Measurements from ENCODE around the gene ACMSD. TPM values are rescaled to one million over a fixed set of nuclear protein-coding genes. Genes with fewer than 3 reads are reported as not detected.
A peak's percentile ranks its signal among the peaks of the same experiment; 100 is the strongest.

ACMSD gene
- total and polyA plus RNA-seq, 7 experiments from 2014 or later = not detected

GRCh38 chr2:134927195-134927594, 88.8 kb downstream of the ACMSD start:
- Histone ChIP-seq H3K9me3 (ENCODE audit: control insufficient read depth in 2 of 3, low read length in 3 of 3) (no peaks in the 10 kb centered on the region), H3K4me3 (ENCODE audit: low read length) (no peak overlapping the region), H3K4me1 (ENCODE audit: control insufficient read depth in 2 of 2, insufficient read depth in 2 of 2, low read length in 2 of 2) (peaks cover 20 to 29% of the 10 kb centered on the region in 2 donors), H3K27ac (ENCODE audit: low read depth, low read length) (no peak overlapping the region), H3K36me3 (ENCODE audit: control insufficient read depth in 2 of 3, insufficient read depth in 3 of 3, low read length in 3 of 3) (peaks cover 5% of the 10 kb centered on the region in 3 experiments), H3K27me3 (ENCODE audit: control insufficient read depth in 2 of 2, insufficient read depth in 2 of 2, low read length in 2 of 2) (no peaks in the 10 kb centered on the region)
- Mint-ChIP-seq H3K4me3 (peak overlapping the region in 7 of 10 donors; percentile 10 to 70 (median 26)), H3K27me3 (no peaks in the 10 kb centered on the region), H3K9me3 (no peaks in the 10 kb centered on the region), H3K27ac (no peak overlapping the region), H3K36me3 (peaks cover 3 to 34% (median 22%) of the 10 kb centered on the region in 5 donors), H3K4me1 (peaks cover 57 to 94% (median 88%) of the 10 kb centered on the region in 7 donors)
- ChIA-PET POLR2A (interaction anchor here (0.6 kb wide), 1 partner anchor 638 kb away, joined by 3 read pairs; no protein-coding TSS in a partner anchor), CTCF (no interaction called here)
- intact Hi-C loops (cut with micrococcal nuclease) = no loop called here
- DNase-seq = no peak
- no peak for ATAC-seq

DNA sequence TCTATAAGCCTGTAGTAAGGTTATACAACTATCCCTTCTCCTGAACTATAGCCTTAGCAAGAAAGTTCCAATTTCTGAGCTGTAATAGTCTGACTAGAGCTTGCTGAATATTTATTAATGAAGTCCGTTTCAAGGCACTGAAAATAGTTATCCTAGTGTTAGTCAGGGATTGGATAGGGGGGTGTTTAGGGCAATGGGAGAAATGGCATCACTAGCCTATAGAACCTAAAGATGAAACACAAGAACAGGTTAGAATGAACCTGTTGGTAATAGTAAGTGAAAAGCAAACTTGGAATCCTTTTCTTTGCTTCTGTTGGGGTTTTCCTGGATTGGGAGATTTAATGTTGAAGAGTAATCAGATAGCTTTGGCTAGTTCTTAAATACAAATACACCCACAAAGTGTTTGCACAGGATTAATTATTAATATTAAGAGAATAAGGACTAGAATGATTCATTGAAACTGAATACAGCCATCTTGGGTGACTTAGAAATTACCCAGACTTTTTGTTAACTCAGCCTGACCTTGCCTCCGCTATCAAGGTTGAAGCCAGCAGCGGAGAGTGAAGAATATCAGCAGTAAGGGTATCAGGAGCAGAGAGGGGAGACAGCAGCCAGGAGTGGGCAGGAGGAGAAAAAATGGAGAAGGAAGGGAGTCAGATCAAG, 94.6 kb downstream of the ACMSD start:
- Histone ChIP-seq H3K4me3 (ENCODE audit: low read length) (no peak overlapping the region), H3K36me3 (ENCODE audit: control insufficient read depth in 2 of 3, insufficient read depth in 3 of 3, low read length in 3 of 3) (peaks cover 5 to 13% (median 7%) of the 10 kb centered on the region in 3 experiments), H3K4me1 (ENCODE audit: control insufficient read depth in 2 of 2, insufficient read depth in 2 of 2, low read length in 2 of 2) (peaks cover 4 to 20% of the 10 kb centered on the region in 2 donors), H3K27ac (ENCODE audit: low read depth, low read length) (no peak overlapping the region), H3K9me3 (ENCODE audit: control insufficient read depth in 2 of 3, low read length in 3 of 3) (no peaks in the 10 kb centered on the region), H3K27me3 (ENCODE audit: control insufficient read depth in 2 of 2, insufficient read depth in 2 of 2, low read length in 2 of 2) (no peaks in the 10 kb centered on the region)
- no peaks in the 10 kb centered on the region for H3K9me3 Mint-ChIP-seq
- intact Hi-C loops (cut with micrococcal nuclease) = no loop called here
- H3K36me3 Mint-ChIP-seq = peaks cover 0 to 22% (median 19%) of the 10 kb centered on the region in 5 donors
- POLR2A ChIA-PET = no interaction called here
- no peak for DNase-seq
- ATAC-seq = no peak
- H3K27ac Mint-ChIP-seq = peak overlapping the region in 5 of 9 donors; percentile 5 to 87 (median 61)
- no peaks in the 10 kb centered on the region for H3K27me3 Mint-ChIP-seq
- peak overlapping the region in 8 of 10 donors; percentile 8 to 69 (median 57) for H3K4me3 Mint-ChIP-seq
- H3K4me1 Mint-ChIP-seq = peaks cover 42 to 89% (median 76%) of the 10 kb centered on the region in 7 donors
- CTCF ChIA-PET = no interaction called here

GRCh38 chr2:134933732-134934131, 95.3 kb downstream of the ACMSD start:
- Mint-ChIP-seq H3K27ac (peak overlapping the region in 1 of 9 donors; percentile 14), H3K4me3 (peak overlapping the region in 5 of 10 donors; percentile 8 to 66 (median 34)), H3K9me3 (no peaks in the 10 kb centered on the region), H3K27me3 (no peaks in the 10 kb centered on the region), H3K4me1 (peaks cover 42 to 84% (median 76%) of the 10 kb centered on the region in 7 donors), H3K36me3 (peaks cover 0 to 22% (median 14%) of the 10 kb centered on the region in 5 donors)
- Histone ChIP-seq H3K4me1 (ENCODE audit: control insufficient read depth in 2 of 2, insufficient read depth in 2 of 2, low read length in 2 of 2) (peaks cover 4 to 20% of the 10 kb centered on the region in 2 donors), H3K36me3 (ENCODE audit: control insufficient read depth in 2 of 3, insufficient read depth in 3 of 3, low read length in 3 of 3) (peaks cover 5 to 17% (median 7%) of the 10 kb centered on the region in 3 experiments), H3K27me3 (ENCODE audit: control insufficient read depth in 2 of 2, insufficient read depth in 2 of 2, low read length in 2 of 2) (no peaks in the 10 kb centered on the region), H3K9me3 (ENCODE audit: control insufficient read depth in 2 of 3, low read length in 3 of 3) (no peaks in the 10 kb centered on the region), H3K27ac (ENCODE audit: low read depth, low read length) (no peak overlapping the region), H3K4me3 (ENCODE audit: low read length) (no peak overlapping the region)
- ChIA-PET CTCF (no interaction called here), POLR2A (no interaction called here)
- intact Hi-C loops (cut with micrococcal nuclease) = no loop called here
- no peak for ATAC-seq
- DNase-seq = no peak

DNA sequence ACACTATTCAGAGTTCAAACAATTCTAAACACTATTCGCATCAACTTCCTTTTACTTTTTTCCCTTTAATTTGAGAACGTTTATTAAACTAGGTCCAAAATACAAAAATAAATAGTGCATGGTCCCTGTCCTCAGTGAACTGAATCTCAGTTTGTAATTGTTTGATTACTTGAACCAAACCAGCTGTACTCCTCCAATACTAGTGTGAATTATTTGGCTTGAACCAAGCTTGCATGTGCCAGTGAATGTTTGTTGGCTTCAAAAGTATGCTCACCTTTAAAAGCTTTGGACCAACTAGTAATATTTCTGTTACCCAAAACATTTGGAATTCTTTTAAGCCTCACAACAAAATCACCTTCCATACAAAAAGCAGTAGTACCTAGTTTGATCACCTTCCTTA, 95.7 kb downstream of the ACMSD start:
- ChIA-PET POLR2A (no interaction called here), CTCF (no interaction called here)
- Mint-ChIP-seq H3K27me3 (no peaks in the 10 kb centered on the region), H3K36me3 (peaks cover 0 to 22% (median 14%) of the 10 kb centered on the region in 5 donors), H3K9me3 (no peaks in the 10 kb centered on the region), H3K4me3 (peak overlapping the region in 6 of 10 donors; percentile 8 to 66 (median 42)), H3K4me1 (peaks cover 42 to 81% (median 74%) of the 10 kb centered on the region in 7 donors), H3K27ac (peak overlapping the region in 1 of 9 donors; percentile 14)
- DNase-seq (no peak), ATAC-seq (no peak)
- peaks cover 4 to 20% of the 10 kb centered on the region in 2 donors for H3K4me1 ChIP-seq (ENCODE audit: control insufficient read depth in 2 of 2, insufficient read depth in 2 of 2, low read length in 2 of 2)
- intact Hi-C loops (cut with micrococcal nuclease) = no loop called here
- H3K9me3 ChIP-seq (ENCODE audit: control insufficient read depth in 2 of 3, low read length in 3 of 3) = no peaks in the 10 kb centered on the region
- peaks cover 5 to 17% (median 7%) of the 10 kb centered on the region in 3 experiments for H3K36me3 ChIP-seq (ENCODE audit: control insufficient read depth in 2 of 3, insufficient read depth in 3 of 3, low read length in 3 of 3)
- H3K4me3 ChIP-seq (ENCODE audit: low read length) = no peak overlapping the region
- H3K27ac ChIP-seq (ENCODE audit: low read depth, low read length) = no peak overlapping the region
- H3K27me3 ChIP-seq (ENCODE audit: control insufficient read depth in 2 of 2, insufficient read depth in 2 of 2, low read length in 2 of 2) = no peaks in the 10 kb centered on the region

- ATAC-seq = no peak
Measured at GRCh38 chr2:134934641-134935040, 96.2 kb downstream of the ACMSD start.

DNA sequence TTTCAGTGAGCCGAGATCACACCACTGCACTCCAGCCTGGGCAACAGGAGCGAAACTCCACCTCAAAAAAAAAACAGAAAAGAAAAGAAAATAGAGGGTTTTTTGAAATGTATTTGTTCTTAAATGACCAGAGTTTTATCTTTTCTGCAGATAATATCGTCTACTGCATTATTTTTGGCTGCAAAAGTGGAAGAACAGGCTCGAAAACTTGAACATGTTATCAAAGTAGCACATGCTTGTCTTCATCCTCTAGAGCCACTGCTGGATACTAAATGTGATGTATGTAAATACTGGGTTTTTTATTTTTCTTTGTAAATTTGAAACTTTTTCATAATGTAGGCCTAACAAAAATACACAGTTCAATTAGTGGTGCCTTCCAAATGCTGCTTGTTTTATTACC, 98.3 kb downstream of the ACMSD start:
- H3K27me3 ChIP-seq (ENCODE audit: control insufficient read depth in 2 of 2, insufficient read depth in 2 of 2, low read length in 2 of 2) = no peaks in the 10 kb centered on the region
- Mint-ChIP-seq H3K27me3 (no peaks in the 10 kb centered on the region), H3K27ac (no peak overlapping the region), H3K4me3 (no peak overlapping the region), H3K9me3 (no peaks in the 10 kb centered on the region), H3K4me1 (peaks cover 26 to 63% (median 53%) of the 10 kb centered on the region in 7 donors), H3K36me3 (peaks cover 0 to 26% (median 14%) of the 10 kb centered on the region in 5 donors)
- H3K27ac ChIP-seq (ENCODE audit: low read depth, low read length) = no peak overlapping the region
- ChIA-PET POLR2A (no interaction called here), CTCF (no interaction called here)
- H3K9me3 ChIP-seq (ENCODE audit: control insufficient read depth in 2 of 3, low read length in 3 of 3) = no peaks in the 10 kb centered on the region
- intact Hi-C loops (cut with micrococcal nuclease) = no loop called here
- H3K36me3 ChIP-seq (ENCODE audit: control insufficient read depth in 2 of 3, insufficient read depth in 3 of 3, low read length in 3 of 3) = peaks cover 10 to 30% (median 26%) of the 10 kb centered on the region in 3 experiments
- no peak overlapping the region for H3K4me3 ChIP-seq (ENCODE audit: low read length)
- ATAC-seq = no peak
- H3K4me1 ChIP-seq (ENCODE audit: control insufficient read depth in 2 of 2, insufficient read depth in 2 of 2, low read length in 2 of 2) = peaks cover 4 to 18% of the 10 kb centered on the region in 2 donors
- no peak for DNase-seq

More at GRCh38 chr2:134934641-134935040, 96.2 kb downstream of the ACMSD start:
- no peaks in the 10 kb centered on the region for H3K27me3 ChIP-seq (ENCODE audit: control insufficient read depth in 2 of 2, insufficient read depth in 2 of 2, low read length in 2 of 2)
- no peaks in the 10 kb centered on the region for H3K9me3 ChIP-seq (ENCODE audit: control insufficient read depth in 2 of 3, low read length in 3 of 3)
- H3K27ac Mint-ChIP-seq = peak overlapping the region in 4 of 9 donors; percentile 14 to 55 (median 28)
- H3K9me3 Mint-ChIP-seq = no peaks in the 10 kb centered on the region
- POLR2A ChIA-PET = no interaction called here
- H3K4me3 ChIP-seq (ENCODE audit: low read length) = no peak overlapping the region
- CTCF ChIA-PET = no interaction called here
- H3K27ac ChIP-seq (ENCODE audit: low read depth, low read length) = no peak overlapping the region
- intact Hi-C loops (cut with micrococcal nuclease) = no loop called here
- peaks cover 0 to 24% (median 16%) of the 10 kb centered on the region in 5 donors for H3K36me3 Mint-ChIP-seq
- no peak for DNase-seq
- peaks cover 42 to 78% (median 69%) of the 10 kb centered on the region in 7 donors for H3K4me1 Mint-ChIP-seq
- no peaks in the 10 kb centered on the region for H3K27me3 Mint-ChIP-seq
- peaks cover 4 to 20% of the 10 kb centered on the region in 2 donors for H3K4me1 ChIP-seq (ENCODE audit: control insufficient read depth in 2 of 2, insufficient read depth in 2 of 2, low read length in 2 of 2)
- peak overlapping the region in 5 of 10 donors; percentile 20 to 66 (median 48) for H3K4me3 Mint-ChIP-seq
- peaks cover 5 to 19% (median 11%) of the 10 kb centered on the region in 3 experiments for H3K36me3 ChIP-seq (ENCODE audit: control insufficient read depth in 2 of 3, insufficient read depth in 3 of 3, low read length in 3 of 3)

Data from naive thymus-derived CD4-positive, alpha-beta T cell (primary cell).